Subcutaneous abdominal adipose tissue (tissue), 5 donors: Measurements from ENCODE around the gene MEP1A.
"Not testable (repeated sequence)": the region's sequence is repeated elsewhere in the genome, so short reads cannot be mapped to it uniquely, and the experiment has no call there.

ENCODE experiments used
- H3K27ac ChIP-seq: one replicate; pipeline ENCODE4 v1.7.0; 2013; ENCODE audit warnings: low read depth, mild to moderate bottlenecking, inconsistent platforms, low read length, moderate library complexity
- H3K27me3 ChIP-seq, 5 donors: one replicate each; pipeline ENCODE4 v1.7.0; 2013; ENCODE audit warnings: low read length in 5 of 5, inconsistent platforms in 1 of 5; ENCODE audit not compliant: control insufficient read depth in 5 of 5, insufficient read depth in 4 of 5
- H3K36me3 ChIP-seq, 5 donors: one replicate each; pipeline ENCODE4 v1.7.0; 2013; ENCODE audit warnings: low read length in 5 of 5; ENCODE audit not compliant: control insufficient read depth in 5 of 5, insufficient read depth in 5 of 5
- H3K4me1 ChIP-seq, 5 donors: one replicate each; pipeline ENCODE4 v1.7.0; 2013; ENCODE audit warnings: low read length in 5 of 5, mild to moderate bottlenecking in 3 of 5, moderate library complexity in 1 of 5; ENCODE audit not compliant: control insufficient read depth in 5 of 5, insufficient read depth in 5 of 5
- H3K4me3 ChIP-seq, 5 donors: one replicate each; pipeline ENCODE4 v1.7.0; 2013; ENCODE audit warnings: low read length in 5 of 5, low read depth in 1 of 5
- H3K9ac ChIP-seq, 5 donors: one replicate each; pipeline ENCODE4 v1.7.0; 2013; ENCODE audit warnings: low read length in 5 of 5, mild to moderate bottlenecking in 4 of 5, moderate library complexity in 3 of 5
- H3K9me3 ChIP-seq, 5 donors: one replicate each; pipeline ENCODE4 v1.7.0; 2013; ENCODE audit warnings: low read length in 5 of 5; ENCODE audit not compliant: control insufficient read depth in 5 of 5
- donor health status: healthy.
- donor health status: healthy.
- donor health status: healthy.
- donor health status: healthy.
- donor health status: healthy.

Gene MEP1A

GRCh38 chr6:46832816-46833215, 39.6 kb downstream of the MEP1A start:
- no peak overlapping the region for H3K4me3 ChIP-seq
- no peaks in the 10 kb centered on the region for H3K4me1 ChIP-seq
- no peaks in the 10 kb centered on the region for H3K36me3 ChIP-seq
- H3K9me3 ChIP-seq = no peaks in the 10 kb centered on the region
- H3K27me3 ChIP-seq = no peaks in the 10 kb centered on the region
- no peak overlapping the region for H3K9ac ChIP-seq
- H3K27ac ChIP-seq = no peak overlapping the region

- not testable (repeated sequence) for H3K4me3 ChIP-seq, H3K4me1 ChIP-seq, H3K36me3 ChIP-seq, H3K27me3 ChIP-seq, H3K27ac ChIP-seq, H3K9ac ChIP-seq, H3K9me3 ChIP-seq
Observed at GRCh38 chr6:46834257-46834916, 41.2 kb downstream of the MEP1A start.

- H3K9me3 ChIP-seq, H3K9ac ChIP-seq, H3K36me3 ChIP-seq, H3K4me3 ChIP-seq, H3K27me3 ChIP-seq, H3K27ac ChIP-seq, H3K4me1 ChIP-seq: not testable (repeated sequence)
Observed at GRCh38 chr6:46834991-46835390, 41.8 kb downstream of the MEP1A start.

- H3K27ac ChIP-seq = no peak overlapping the region
- H3K27me3 ChIP-seq = no peaks in the 10 kb centered on the region
- no peak overlapping the region for H3K4me3 ChIP-seq
- H3K36me3 ChIP-seq = no peaks in the 10 kb centered on the region
- peaks cover 0 to 16% (median 8%) of the 10 kb centered on the region in 5 donors for H3K9me3 ChIP-seq
- H3K4me1 ChIP-seq = no peaks in the 10 kb centered on the region
- H3K9ac ChIP-seq = no peak overlapping the region
Observed at GRCh38 chr6:46838033-46838432, 44.8 kb downstream of the MEP1A start.

GRCh38 chr6:46842252-46842846, 49.2 kb downstream of the MEP1A start:
- not testable (repeated sequence) for H3K27ac ChIP-seq, H3K9ac ChIP-seq, H3K4me3 ChIP-seq

GRCh38 chr6:46845126-46845525, 51.9 kb downstream of the MEP1A start:
- H3K9me3 ChIP-seq = peaks cover 0 to 16% (median 8%) of the 10 kb centered on the region in 5 donors
- no peak overlapping the region for H3K4me3 ChIP-seq
- H3K27me3 ChIP-seq = no peaks in the 10 kb centered on the region
- H3K27ac ChIP-seq = no peak overlapping the region
- H3K36me3 ChIP-seq = no peaks in the 10 kb centered on the region
- H3K9ac ChIP-seq = no peak overlapping the region
- peaks cover 0 to 18% (median 7%) of the 10 kb centered on the region in 5 donors for H3K4me1 ChIP-seq

More at GRCh38 chr6:46842252-46842846, 49.2 kb downstream of the MEP1A start:
- not testable (repeated sequence) for H3K4me1 ChIP-seq, H3K36me3 ChIP-seq, H3K27me3 ChIP-seq
- peaks cover 0 to 16% (median 8%) of the 10 kb centered on the region in 5 donors for H3K9me3 ChIP-seq

GRCh38 chr6:46848684-46849360, 55.6 kb downstream of the MEP1A start:
- peaks cover 0 to 48% (median 12%) of the 10 kb centered on the region in 5 donors for H3K4me1 ChIP-seq
- H3K9ac ChIP-seq = peak overlapping the region in 2 of 5 donors; percentile 30 to 45
- H3K9me3 ChIP-seq = no peaks in the 10 kb centered on the region
- no peaks in the 10 kb centered on the region for H3K36me3 ChIP-seq
- H3K27me3 ChIP-seq = no peaks in the 10 kb centered on the region
- no peak overlapping the region for H3K27ac ChIP-seq
- peak overlapping the region in 3 of 5 donors; percentile 40 to 50 (median 42) for H3K4me3 ChIP-seq

- Histone ChIP-seq H3K9ac (no peak overlapping the region), H3K4me1 (peaks cover 0 to 53% (median 12%) of the 10 kb centered on the region in 5 donors), H3K27ac (no peak overlapping the region), H3K4me3 (no peak overlapping the region), H3K9me3 (no peaks in the 10 kb centered on the region), H3K27me3 (peaks cover 0 to 1% (median 0%) of the 10 kb centered on the region in 5 donors), H3K36me3 (peaks cover 0 to 2% (median 0%) of the 10 kb centered on the region in 5 donors)
Observed at GRCh38 chr6:46849361-46849690, 56.1 kb downstream of the MEP1A start.

- no peak overlapping the region for H3K4me3 ChIP-seq
- H3K36me3 ChIP-seq = peaks cover 0 to 2% (median 0%) of the 10 kb centered on the region in 5 donors
- no peak overlapping the region for H3K9ac ChIP-seq
- H3K4me1 ChIP-seq = peaks cover 0 to 56% (median 12%) of the 10 kb centered on the region in 5 donors
- H3K27ac ChIP-seq = peak overlapping the region; percentile 35
- H3K9me3 ChIP-seq = no peaks in the 10 kb centered on the region
- peaks cover 0 to 2% (median 0%) of the 10 kb centered on the region in 5 donors for H3K27me3 ChIP-seq
Observed at GRCh38 chr6:46850792-46851191, 57.6 kb downstream of the MEP1A start.

- not testable (repeated sequence) for H3K9me3 ChIP-seq, H3K27me3 ChIP-seq, H3K4me3 ChIP-seq, H3K9ac ChIP-seq, H3K36me3 ChIP-seq
- Histone ChIP-seq H3K27ac (peak overlapping the region; percentile 35), H3K4me1 (peaks cover 0 to 56% (median 12%) of the 10 kb centered on the region in 5 donors)
Observed at GRCh38 chr6:46851576-46851975, 58.4 kb downstream of the MEP1A start.
